SU-DHL-6 (cell line): ENCODE measurements around the gene FGFRL1.

Experiments used
- H2AFZ ChIP-seq: fragments of 200-600 bp; sonication (generic); 2 replicates; pipeline ENCODE4 v1.6.1; 2014; ENCODE audit warnings: low read depth, mild to moderate bottlenecking, moderate library complexity, mixed read lengths, antibody characterized with exemption, low read length; ENCODE audit not compliant: severe bottlenecking
- H3F3A ChIP-seq: fragments of 200-600 bp; shearing (Covaris generic); 2 replicates; pipeline ENCODE4 v1.6.0; 2016; ENCODE audit warnings: antibody characterized with exemption, mild to moderate bottlenecking; ENCODE audit not compliant: insufficient read depth
- H3K27ac ChIP-seq: fragments of 200-600 bp; sonication (generic); 2 replicates; pipeline ENCODE4 v1.5.1; 2016; ENCODE audit warnings: low read depth, mild to moderate bottlenecking, low read length, moderate library complexity, mixed read lengths
- H3K27me3 ChIP-seq: fragments of 200-600 bp; sonication (generic), shearing (Covaris generic); 2 replicates; pipeline ENCODE4 v1.6.0; 2014; ENCODE audit warnings: mild to moderate bottlenecking, low read length
- H3K36me3 ChIP-seq: fragments of 200-600 bp; sonication (generic); 2 replicates; pipeline ENCODE4 v1.6.1; 2014; ENCODE audit warnings: mild to moderate bottlenecking, low read length, mixed read lengths
- H3K4me2 ChIP-seq: fragments of 300-600, 200-600 bp; shearing (Covaris generic), sonication (generic); 2 replicates; pipeline ENCODE4 v1.6.0; 2014; ENCODE audit warnings: low read length, low read depth, mild to moderate bottlenecking; ENCODE audit not compliant: poor library complexity, severe bottlenecking
- H3K4me3 ChIP-seq: fragments of 200-600 bp; sonication (generic); 2 replicates; pipeline ENCODE4 v1.5.1; 2014; ENCODE audit warnings: antibody characterized with exemption, low read length, mild to moderate bottlenecking, mixed read lengths; ENCODE audit not compliant: insufficient read depth, poor library complexity, severe bottlenecking
- H3K79me2 ChIP-seq: fragments of 200-600 bp; sonication (generic); 2 replicates; pipeline ENCODE4 v1.6.1; 2014; ENCODE audit warnings: mild to moderate bottlenecking, low read length, moderate library complexity; ENCODE audit not compliant: insufficient read depth
- H3K9ac ChIP-seq: fragments of 200-600 bp; sonication (generic); 2 replicates; pipeline ENCODE4 v1.7.0; 2014; ENCODE audit warnings: mild to moderate bottlenecking, low read length
- H3K9me2 ChIP-seq: fragments of 200-600 bp; sonication (generic); replicated peaks from 2 replicates; pipeline ENCODE4 v1.6.1; 2014; ENCODE audit warnings: low read length; ENCODE audit not compliant: insufficient read depth
- H3K9me3 ChIP-seq: fragments of 200-600 bp; sonication (generic); 2 replicates; pipeline ENCODE4 v1.6.1; 2014; ENCODE audit warnings: low read length, mixed read lengths; ENCODE audit not compliant: insufficient read depth
- H4K20me1 ChIP-seq: fragments of 200-600 bp; sonication (generic); 2 replicates; pipeline ENCODE4 v1.6.1; 2014; ENCODE audit warnings: low read depth, mild to moderate bottlenecking, antibody characterized with exemption, low read length, moderate library complexity, mixed read lengths
- EZH2phosphoT487 ChIP-seq: fragments of 200-600 bp; sonication (generic), shearing (Covaris generic); conservative IDR thresholded peaks from 2 replicates; pipeline ENCODE4 v1.6.1; 2018; ENCODE audit warnings: mild to moderate bottlenecking, antibody characterized with exemption, low read length, moderate library complexity, mixed read lengths
- TF ChIP-seq, protein P1 (sequence below): fragments of 200-600 bp; sonication (generic); IDR thresholded peaks from one replicate; pipeline ENCODE4 v1.5.1; 2017; ENCODE audit warnings: antibody characterized with exemption, mild to moderate bottlenecking, low read length, moderate library complexity; ENCODE audit not compliant: insufficient read depth, poor library complexity, severe bottlenecking

FGFRL1 gene

GRCh38 chr4:995311-996026 is 16.0 kb upstream of the FGFRL1 start:
- no peak overlapping the region for H2AFZ ChIP-seq
- no peak overlapping the region for H3K27ac ChIP-seq
- no peaks in the 10 kb centered on the region for H3K9me3 ChIP-seq
- H3K27me3 ChIP-seq: no peaks in the 10 kb centered on the region
- no peak overlapping the region for H3K9ac ChIP-seq
- H4K20me1 ChIP-seq: no peaks in the 10 kb centered on the region
- no peaks in the 10 kb centered on the region for H3K79me2 ChIP-seq
- no peak overlapping the region for H3K4me2 ChIP-seq
- H3F3A ChIP-seq: no peaks in the 10 kb centered on the region
- no peaks in the 10 kb centered on the region for H3K9me2 ChIP-seq
- TF ChIP-seq, protein P1, sequence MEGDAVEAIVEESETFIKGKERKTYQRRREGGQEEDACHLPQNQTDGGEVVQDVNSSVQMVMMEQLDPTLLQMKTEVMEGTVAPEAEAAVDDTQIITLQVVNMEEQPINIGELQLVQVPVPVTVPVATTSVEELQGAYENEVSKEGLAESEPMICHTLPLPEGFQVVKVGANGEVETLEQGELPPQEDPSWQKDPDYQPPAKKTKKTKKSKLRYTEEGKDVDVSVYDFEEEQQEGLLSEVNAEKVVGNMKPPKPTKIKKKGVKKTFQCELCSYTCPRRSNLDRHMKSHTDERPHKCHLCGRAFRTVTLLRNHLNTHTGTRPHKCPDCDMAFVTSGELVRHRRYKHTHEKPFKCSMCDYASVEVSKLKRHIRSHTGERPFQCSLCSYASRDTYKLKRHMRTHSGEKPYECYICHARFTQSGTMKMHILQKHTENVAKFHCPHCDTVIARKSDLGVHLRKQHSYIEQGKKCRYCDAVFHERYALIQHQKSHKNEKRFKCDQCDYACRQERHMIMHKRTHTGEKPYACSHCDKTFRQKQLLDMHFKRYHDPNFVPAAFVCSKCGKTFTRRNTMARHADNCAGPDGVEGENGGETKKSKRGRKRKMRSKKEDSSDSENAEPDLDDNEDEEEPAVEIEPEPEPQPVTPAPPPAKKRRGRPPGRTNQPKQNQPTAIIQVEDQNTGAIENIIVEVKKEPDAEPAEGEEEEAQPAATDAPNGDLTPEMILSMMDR: no peak
- no peak for TF ChIP-seq EZH2phosphoT487
- no peak overlapping the region for H3K4me3 ChIP-seq
- no peaks in the 10 kb centered on the region for H3K36me3 ChIP-seq

DNA sequence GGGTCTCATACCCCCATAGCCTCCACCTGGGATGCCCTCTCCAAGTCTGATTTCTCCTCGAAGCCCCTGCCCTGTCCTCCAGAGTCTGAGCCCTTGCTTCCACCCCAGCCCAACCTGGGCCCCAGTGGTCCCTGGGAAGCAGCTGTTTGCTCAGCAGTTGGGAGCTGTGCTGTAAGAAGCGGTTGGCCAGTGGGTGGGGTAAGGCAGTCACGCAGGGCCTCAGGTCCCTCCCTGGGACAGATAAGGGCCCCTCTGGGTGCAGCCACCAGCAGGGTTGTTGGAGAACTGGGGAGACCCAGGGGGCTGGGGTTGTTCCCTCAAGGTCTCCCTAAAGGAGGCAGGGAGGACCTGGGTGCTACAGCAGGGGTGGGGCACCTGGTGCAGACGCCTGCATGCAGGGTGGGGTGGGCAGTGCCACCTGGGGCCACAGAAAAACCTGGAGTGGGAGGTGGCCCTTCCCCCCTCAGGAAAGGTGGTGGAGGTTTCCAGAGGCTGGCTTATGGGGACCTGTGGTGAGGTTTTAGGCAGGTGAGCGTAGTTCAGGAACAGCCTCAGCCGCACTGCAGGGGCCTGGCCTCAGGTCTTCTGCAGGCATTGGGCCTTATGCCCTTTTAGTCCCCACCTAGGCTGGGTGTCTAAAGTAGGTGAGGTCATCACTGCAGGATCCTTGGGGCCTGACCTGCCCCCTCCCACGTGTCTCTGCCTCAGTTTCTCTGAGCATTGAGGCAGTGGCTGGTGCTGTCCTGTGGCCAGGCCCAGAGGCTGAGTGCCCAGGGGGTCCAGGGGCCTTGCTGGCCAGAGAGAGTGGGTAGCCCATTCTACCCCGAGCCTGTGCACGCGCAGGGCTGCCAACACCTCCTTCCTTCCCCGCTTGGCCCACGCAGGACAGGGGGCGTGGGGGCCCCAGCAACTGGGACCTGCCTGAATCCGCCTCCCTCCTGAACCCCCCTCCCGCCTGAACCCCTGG is 15.1 kb upstream of the FGFRL1 start:
- Histone ChIP-seq H3K9me3 (no peaks in the 10 kb centered on the region), H3K9ac (no peak overlapping the region), H3K4me3 (no peak overlapping the region), H3K27ac (no peak overlapping the region), H4K20me1 (no peaks in the 10 kb centered on the region), H3K27me3 (no peaks in the 10 kb centered on the region), H3K4me2 (no peak overlapping the region), H3K9me2 (no peaks in the 10 kb centered on the region), H3K79me2 (no peaks in the 10 kb centered on the region), H3K36me3 (no peaks in the 10 kb centered on the region), H2AFZ (no peak overlapping the region), H3F3A (no peaks in the 10 kb centered on the region)
- TF ChIP-seq, protein P1: no peak
- no peak for TF ChIP-seq EZH2phosphoT487

GRCh38 chr4:996997-997374 is 14.4 kb upstream of the FGFRL1 start:
- Histone ChIP-seq H3K4me3 (no peak overlapping the region), H3K79me2 (no peaks in the 10 kb centered on the region)

More at GRCh38 chr4:996997-997374, 14.4 kb upstream of the FGFRL1 start:
- no peak overlapping the region for H3K4me2 ChIP-seq
- H3K36me3 ChIP-seq: no peaks in the 10 kb centered on the region
- no peaks in the 10 kb centered on the region for H3F3A ChIP-seq
- H3K9ac ChIP-seq: no peak overlapping the region
- TF ChIP-seq EZH2phosphoT487: no peak
- H3K27me3 ChIP-seq: no peaks in the 10 kb centered on the region
- no peaks in the 10 kb centered on the region for H3K9me3 ChIP-seq
- H3K9me2 ChIP-seq: no peaks in the 10 kb centered on the region
- H2AFZ ChIP-seq: no peak overlapping the region
- no peak overlapping the region for H3K27ac ChIP-seq
- H4K20me1 ChIP-seq: no peaks in the 10 kb centered on the region
